Measurements from ENCODE around the gene DYNC1H1.
A peak's percentile ranks its signal among the peaks of the same experiment; 100 is the strongest.

Gene DYNC1H1

DNA sequence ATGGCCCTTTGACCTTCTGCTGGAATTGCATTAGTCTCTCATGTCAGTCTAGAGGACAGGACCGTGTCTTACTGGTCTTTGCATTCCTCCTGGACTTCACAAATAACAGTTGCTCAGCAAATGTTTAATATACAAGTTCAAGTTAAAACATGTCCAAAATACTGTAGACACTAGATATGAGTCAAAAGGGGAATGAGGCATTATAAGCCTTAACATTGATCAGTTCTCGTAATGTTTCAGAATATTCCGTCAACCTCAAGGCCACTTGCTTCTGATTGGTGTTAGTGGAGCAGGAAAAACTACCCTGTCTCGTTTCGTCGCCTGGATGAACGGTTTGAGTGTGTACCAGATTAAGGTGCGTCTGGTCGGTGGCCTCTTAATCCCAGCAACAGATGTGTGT is 62.6 kb downstream of the DYNC1H1 start:
- H3K27ac ChIP-seq, result no peak overlapping the region
- no peak for TF ChIP-seq ZFX (IDR thresholded peaks at IDR 0.05; ENCODE audit: borderline replicate concordance)
- TF ChIP-seq CTCF (IDR thresholded peaks at IDR 0.05), result no peak

- TF ChIP-seq ZFX (IDR thresholded peaks at IDR 0.05; ENCODE audit: borderline replicate concordance) (no peak), CTCF (IDR thresholded peaks at IDR 0.05) (no peak)
- H3K27ac ChIP-seq, result no peak overlapping the region
These were observed 63.6 kb downstream of the DYNC1H1 start for GRCh38 chr14:102027951-102028350.

DNA sequence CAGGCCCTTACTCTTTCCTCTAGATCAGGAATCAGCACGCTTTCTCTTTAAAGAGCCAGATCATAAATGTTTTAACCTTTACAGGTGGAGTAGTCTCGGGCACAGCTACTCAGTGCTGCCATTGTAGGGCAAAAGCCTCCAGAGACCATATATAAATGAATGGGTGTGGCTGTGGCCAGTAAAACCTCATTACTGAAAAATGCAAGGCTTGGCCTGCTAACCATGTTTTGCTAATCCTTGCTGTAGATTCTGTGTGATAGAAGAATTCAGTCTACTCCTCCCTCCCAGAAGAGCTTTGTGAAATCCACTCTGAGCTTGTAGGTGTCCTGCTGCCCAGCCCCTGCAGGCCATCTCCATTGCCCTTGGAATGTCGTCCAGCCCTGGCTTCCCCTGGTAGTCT is 64.4 kb downstream of the DYNC1H1 start:
- no peak overlapping the region for H3K27ac ChIP-seq
- TF ChIP-seq ZFX (IDR thresholded peaks at IDR 0.05; ENCODE audit: borderline replicate concordance) (no peak), CTCF (IDR thresholded peaks at IDR 0.05) (no peak)

DNA sequence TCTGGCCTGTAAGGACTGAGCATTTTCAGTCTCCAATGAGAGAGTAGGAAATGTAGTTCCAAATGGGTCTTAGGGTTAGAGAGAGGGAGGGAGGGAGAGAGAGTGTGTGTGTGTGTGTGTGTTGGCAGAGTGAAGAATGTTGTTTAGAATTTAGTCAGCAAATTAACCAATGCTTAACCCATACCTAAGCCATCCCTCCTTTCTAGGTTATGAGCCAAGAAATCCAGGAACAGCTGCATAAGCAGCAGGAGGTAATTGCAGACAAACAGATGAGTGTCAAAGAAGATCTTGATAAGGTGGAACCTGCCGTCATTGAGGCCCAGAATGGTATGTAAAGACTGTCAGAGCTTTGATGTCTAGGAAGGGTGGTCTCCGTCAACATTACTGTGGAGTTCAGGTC is 65.6 kb downstream of the DYNC1H1 start:
- TF ChIP-seq CTCF (IDR thresholded peaks at IDR 0.05) (no peak), ZFX (IDR thresholded peaks at IDR 0.05; ENCODE audit: borderline replicate concordance) (no peak)
- 0 out of 2 replicates have a peak overlapping the region, but pooled peaks have one; percentile 17 for H3K27ac ChIP-seq

GRCh38 chr14:102033241-102033640 is 68.9 kb downstream of the DYNC1H1 start:
- no peak for TF ChIP-seq ZFX (IDR thresholded peaks at IDR 0.05; ENCODE audit: borderline replicate concordance)
- H3K27ac ChIP-seq, result no peak overlapping the region

GRCh38 chr14:102034301-102034700 is 69.9 kb downstream of the DYNC1H1 start:
- TF ChIP-seq CTCF (IDR thresholded peaks at IDR 0.05), result no peak
- TF ChIP-seq ZFX (IDR thresholded peaks at IDR 0.05; ENCODE audit: borderline replicate concordance), result no peak
- H3K27ac ChIP-seq, result no peak overlapping the region

DNA sequence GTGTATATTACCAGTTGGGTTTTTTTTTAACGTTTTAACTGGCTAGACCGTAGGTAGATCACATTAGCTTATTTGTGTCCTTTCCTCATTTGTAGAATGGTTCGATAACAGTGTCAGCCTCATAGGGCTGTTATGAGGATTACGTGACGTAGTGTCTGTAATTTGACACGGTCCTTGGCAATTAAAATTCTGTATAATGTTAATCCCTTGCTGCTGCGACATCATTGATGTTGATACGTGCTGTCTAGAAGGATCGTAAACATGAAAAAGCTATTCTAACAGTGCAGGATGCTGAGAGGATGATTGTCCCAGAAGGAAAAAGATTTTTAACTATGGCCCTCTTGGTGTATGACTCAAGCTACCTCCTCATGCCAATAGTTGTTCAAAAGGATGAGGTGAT is 71.5 kb downstream of the DYNC1H1 start:
- H3K27ac ChIP-seq, result no peak overlapping the region
- TF ChIP-seq ZFX (IDR thresholded peaks at IDR 0.05; ENCODE audit: borderline replicate concordance), result no peak
- TF ChIP-seq CTCF (IDR thresholded peaks at IDR 0.05), result no peak

DNA sequence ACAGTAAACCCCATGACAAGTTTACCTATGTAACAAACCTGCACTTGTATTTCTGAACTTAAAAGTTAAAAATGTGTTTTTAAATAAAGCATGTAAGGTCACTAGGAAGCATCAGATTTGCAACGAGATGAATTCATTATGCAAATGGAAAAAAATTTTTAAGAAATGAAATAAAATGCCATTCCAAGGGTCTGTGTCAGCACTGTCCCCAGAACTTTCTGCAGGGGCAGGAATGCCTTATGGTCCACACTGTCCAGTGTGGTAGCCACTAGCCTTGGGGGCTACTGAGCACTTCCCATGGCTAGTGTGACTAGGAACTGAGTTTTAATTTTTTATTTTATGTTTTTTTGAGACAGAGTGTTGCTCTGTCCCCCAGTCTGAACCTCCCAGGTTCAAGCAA is 73.3 kb downstream of the DYNC1H1 start:
- H3K27ac ChIP-seq, result no peak overlapping the region
- TF ChIP-seq CTCF (IDR thresholded peaks at IDR 0.05), result no peak
- no peak for TF ChIP-seq ZFX (IDR thresholded peaks at IDR 0.05; ENCODE audit: borderline replicate concordance)

All from 22Rv1 (cell line).